ENCODE results near the gene DDX25.
A peak's percentile ranks its signal among the peaks of the same experiment; 100 is the strongest.
"Not testable (repeated sequence)": the region's sequence is repeated elsewhere in the genome, so short reads cannot be mapped to it uniquely, and the experiment has no call there.

The DDX25 gene

DNA sequence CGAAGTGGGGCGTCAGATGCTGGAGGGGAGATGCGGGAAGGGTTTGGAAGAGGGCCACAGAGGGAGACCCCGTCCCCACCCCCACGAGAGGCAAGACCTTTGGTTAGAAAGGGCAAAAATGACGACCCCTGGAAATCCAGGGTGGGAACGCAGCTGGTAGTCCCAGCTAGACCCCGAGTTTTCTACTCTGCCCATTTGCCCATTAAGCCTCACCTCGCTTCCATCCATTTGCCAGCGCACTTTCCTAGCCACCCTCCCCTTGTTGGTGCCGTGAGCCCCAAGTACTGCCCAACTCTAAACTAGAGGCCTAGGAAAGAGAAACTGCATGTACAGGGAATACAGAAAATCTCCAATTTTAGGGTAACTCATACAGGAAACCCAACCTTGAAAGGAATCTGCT is 370 bp downstream of the DDX25 start:
- DNase-seq (ENCODE audit: low read depth, low spot score) = no peak

DNA sequence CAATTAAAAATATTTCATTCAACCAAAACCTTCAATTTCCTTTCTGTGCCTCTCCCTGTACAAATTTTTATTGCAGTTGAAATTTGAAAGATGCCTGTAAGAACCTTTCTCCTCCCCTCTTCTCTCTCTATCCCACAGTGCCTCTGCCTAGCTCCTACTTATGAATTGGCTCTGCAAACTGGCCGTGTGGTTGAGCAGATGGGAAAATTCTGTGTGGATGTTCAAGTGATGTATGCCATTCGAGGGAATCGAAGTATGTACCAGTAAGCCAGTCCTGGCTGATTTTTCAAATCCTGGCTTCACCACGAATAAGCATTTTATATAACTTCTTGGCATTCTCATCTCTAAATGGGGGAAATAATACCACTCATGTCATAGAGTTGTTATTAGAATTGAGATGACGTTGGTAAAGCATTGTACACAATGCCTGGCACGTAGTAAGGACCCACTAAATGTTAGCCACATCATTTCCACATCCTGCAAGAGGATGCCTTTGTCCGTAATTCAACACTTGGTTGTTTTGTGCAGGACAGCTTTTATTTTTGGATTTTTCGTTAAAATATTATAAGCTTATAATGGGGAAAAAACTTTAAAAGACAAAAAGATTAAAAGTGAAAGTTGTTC is 6.0 kb downstream of the DDX25 start:
- DNase-seq (ENCODE audit: low read depth, low spot score) = no peak

DNA sequence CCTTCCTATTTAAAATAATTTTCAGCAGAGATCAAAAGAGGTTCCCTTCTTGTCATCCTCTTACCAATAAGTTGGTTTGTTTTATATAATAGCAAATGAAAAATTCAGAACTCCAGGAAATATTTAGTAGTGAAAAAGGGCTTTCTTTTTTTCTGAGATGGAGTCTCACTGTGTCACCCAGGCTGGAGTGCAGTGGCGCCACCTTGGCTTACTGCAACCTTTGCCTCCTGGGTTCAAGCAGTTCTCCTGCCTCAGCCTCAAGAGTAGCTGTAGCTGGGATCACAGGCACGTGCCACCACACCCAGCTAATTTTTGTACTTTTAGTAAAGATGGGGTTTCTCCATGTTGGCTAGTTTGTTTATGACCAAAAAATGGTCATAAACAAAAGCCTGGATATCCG is 10.3 kb downstream of the DDX25 start:
- not testable (repeated sequence) for DNase-seq (ENCODE audit: low read depth, low spot score)

DNA sequence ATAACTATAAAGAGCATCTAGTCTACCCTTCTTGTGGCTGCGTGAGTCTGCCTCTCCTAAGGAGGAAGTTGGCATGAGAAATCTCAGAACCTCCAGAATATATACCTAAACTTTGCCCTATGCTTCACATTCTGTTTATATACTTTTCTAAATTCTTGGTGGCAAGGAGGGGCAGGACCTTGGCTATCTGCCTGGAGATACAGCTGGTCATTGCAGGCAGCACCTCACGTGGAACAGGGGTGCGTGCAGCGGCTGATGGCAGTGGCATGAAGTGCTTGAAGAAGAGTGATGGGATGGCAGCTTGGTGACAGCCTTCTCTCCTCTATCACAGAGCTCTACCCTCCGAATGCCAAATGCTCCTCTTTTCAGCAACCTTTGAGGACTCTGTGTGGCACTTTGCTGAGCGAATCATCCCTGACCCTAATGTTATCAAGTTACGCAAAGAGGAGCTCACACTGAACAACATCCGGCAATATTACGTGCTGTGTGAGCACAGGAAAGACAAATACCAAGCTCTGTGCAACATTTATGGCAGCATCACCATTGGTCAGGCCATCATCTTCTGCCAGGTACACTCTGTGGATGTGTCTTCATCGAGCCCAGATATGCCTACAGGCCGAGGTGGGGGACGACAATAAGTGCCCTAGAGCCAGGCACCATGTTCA is 12.5 kb downstream of the DDX25 start:
- no peak for DNase-seq (ENCODE audit: low read depth, low spot score)

DNA sequence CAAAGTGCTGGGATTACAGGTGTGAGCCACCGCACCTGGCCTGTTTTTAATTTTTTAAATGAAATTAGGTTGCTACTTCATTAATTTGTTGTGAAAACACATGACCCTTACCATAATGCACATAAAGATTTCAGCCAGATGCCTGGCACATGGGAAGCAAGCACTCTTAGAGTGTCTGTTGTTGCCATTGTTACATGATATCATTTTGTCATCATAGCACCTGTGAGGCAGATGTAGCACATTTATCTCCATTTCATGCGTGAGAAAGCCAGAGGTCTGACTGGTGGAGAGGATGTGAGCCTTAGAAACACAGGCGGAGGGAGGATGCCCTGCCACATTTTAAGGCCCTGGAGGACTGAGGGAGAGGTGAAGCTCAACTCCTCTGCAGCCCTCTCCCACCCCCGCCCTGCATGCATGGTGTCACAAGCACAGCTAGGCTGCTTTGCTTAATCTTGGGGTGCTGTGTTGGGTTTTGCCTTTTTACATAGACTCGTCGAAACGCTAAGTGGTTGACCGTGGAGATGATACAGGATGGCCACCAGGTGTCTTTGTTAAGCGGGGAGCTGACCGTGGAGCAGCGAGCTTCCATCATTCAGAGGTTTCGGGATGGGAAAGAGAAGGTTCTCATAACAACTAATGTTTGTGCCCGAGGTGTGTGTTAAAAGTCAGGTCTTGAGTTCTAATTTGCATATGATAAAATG is 14.0 kb downstream of the DDX25 start:
- DNase-seq (ENCODE audit: low read depth, low spot score) = no peak

DNA sequence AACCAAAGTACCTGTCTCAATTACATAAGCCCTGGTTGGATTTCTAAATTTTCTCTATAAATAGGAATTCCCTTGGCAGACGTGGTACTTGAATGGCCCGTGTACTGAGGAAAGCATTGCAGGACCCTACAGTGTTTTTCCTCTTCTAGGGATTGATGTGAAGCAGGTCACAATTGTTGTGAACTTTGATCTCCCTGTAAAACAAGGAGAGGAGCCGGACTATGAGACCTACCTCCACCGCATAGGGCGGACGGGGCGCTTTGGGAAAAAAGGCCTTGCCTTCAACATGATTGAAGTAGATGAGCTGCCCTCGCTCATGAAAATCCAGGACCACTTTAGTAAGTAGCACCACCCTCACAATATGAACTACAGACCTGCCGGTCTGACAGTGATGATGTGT is 16.7 kb downstream of the DDX25 start:
- no peak for DNase-seq (ENCODE audit: low read depth, low spot score)

DNA sequence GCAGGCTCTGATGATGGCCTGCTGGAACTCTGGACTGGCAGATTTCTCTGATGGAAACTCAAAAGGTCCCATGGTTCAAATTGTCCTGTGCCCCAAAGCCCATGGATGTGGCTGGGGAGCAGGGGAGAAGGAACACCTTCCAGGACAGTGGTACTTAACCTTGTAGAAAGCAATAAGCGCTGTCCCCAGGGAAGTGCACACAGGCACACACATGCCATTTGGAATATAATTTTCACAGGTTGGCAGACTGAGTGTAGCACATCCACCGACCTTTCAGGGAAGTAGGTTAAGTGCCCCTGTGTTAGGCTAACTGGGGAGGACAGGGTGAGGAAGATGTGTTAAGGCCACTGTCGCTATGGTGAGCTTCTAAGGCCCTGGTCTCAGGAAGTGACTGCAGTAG is 17.8 kb downstream of the DDX25 start:
- no peak for DNase-seq (ENCODE audit: low read depth, low spot score)

DNA sequence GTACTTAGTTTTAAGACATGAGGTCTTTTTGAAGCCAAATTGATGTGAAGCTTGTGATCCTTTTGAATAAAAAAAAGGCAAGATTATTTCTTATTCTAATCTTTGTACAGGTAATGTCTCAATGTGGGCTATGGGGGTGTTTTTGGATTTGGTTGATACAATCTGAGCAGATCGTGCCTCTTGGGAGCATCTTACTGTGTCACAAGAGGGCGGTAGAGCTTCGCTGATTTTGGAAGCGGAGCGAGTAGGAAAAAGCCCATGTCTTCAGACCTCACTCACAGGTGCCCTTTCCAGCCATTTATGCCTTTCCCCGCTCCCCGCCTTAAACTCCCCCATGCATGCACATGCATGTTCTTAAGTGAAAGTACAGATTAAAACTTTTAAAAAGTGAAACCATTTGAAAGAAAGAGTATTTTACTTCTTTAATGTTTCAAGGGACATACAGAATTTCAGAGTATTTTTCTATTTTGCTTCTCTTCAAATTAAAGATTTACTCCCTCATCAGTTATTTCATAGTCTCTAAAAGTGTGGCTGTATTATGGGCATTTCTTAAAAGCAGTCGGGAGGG is 18.8 kb downstream of the DDX25 start:
- DNase-seq (ENCODE audit: low read depth, low spot score) = peak; percentile 21

DNA sequence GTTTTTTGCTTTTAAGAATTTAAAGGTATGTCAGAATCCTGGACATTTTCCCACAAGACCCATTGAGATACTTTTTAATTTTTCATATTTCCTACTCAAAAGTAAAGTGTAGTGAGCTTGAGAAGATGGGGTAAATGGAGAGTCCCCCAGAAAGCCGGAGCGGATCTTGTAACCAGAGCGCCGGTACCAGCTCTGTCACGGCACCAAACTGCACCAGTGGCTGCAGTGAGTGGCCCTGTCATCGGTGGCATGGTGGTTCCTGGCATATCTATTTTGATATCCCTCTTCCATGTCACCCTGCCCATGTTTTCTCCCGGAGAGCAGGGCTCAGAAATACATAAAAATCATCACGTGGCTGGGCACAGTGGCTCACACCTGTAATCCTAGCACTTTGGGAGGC is 19.3 kb downstream of the DDX25 start:
- no peak for DNase-seq (ENCODE audit: low read depth, low spot score)

DNA sequence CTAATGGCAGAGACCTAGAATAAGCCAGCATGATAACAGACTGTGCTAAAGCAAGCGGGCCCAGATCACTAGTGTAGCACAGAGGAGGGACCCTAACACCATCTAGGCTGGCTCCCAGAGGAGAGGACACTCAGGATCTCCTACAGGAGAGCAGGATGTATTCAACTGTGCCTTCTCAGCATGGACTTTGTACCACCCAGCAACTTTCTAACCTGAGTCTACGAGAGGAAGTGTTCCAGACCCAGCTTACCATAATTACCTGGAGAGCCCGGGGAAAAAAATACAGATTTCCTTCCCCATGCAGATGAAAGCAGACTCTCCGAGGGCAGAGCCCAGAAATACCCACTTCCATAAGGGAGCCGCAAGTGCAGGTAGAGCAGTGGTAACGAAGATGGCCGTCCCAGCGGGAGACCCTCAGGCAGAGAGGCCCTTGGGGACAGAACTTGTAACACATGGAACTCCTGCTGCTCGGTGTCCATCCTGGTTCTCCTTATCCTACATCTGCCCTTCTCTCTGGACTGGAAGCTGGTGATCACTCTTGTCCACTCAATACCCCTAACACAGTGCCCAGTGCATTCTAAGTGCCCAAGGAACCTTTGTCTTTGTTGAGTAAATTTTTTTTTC is 20.2 kb downstream of the DDX25 start:
- no peak for DNase-seq (ENCODE audit: low read depth, low spot score)

DNA sequence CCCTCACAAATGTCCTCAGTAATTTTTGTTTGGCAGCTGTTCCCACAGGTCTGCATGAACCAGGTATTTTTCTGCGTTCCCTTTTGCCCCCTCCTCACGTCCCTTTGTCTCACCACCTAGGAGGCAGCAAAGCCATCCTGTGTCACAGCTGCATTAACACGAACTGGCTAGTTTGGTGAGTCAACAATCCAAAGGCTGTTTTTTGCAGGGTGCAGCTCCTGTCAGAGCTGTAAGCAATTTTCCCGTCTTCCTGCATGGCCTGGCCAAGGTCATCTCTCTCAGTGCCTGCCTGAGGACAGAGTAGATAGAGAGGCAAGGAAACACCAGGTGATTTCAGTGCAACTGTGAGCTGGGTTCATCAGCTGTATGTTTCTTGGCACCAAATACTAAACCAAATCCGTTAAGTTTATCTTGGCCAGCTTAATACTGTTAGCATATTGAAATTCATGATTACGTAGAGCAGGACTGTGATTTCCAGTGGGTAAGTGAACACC is 21.0 kb downstream of the DDX25 start:
- no peak for DNase-seq (ENCODE audit: low read depth, low spot score)

DNA sequence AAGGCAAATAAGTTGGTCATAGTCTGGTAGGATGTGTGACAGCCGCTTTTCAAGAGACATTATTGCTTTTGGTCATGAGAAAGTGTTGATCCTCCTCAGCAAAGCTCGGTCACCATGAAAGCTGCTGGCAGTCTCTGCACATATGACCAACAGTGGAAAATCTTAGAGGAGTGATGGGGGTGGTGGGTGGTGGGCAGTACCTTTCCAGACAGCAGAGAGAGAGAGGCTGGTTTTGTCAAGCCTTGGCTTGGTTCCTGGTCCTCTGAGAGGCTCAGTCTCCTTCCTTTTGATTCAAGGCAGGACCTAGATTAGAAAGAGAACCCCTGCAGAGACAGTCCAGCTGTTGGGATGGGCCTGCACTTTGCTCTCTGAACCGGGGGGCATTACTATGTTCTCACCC is 21.5 kb downstream of the DDX25 start:
- no peak for DNase-seq (ENCODE audit: low read depth, low spot score)

DNA sequence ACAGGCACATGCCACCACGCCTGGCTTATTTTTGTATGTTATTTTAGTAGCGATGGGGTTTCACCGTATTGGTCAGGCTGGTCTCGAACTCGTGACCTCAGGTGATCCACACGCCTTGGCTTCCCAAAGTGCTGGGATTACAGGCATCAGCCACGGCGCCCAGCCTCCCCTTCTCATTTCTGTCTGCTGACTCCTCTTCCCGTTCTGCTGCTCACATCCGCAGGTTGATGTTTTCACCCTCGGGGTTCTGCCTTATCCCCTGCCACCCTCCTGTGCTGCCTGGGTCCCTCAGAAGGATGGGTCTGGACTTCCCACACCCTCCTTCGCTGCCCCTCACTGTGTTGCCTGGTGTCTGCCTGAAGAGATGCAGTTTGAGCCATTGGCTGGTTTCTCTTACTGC is 22.4 kb downstream of the DDX25 start:
- no peak for DNase-seq (ENCODE audit: low read depth, low spot score)

DNA sequence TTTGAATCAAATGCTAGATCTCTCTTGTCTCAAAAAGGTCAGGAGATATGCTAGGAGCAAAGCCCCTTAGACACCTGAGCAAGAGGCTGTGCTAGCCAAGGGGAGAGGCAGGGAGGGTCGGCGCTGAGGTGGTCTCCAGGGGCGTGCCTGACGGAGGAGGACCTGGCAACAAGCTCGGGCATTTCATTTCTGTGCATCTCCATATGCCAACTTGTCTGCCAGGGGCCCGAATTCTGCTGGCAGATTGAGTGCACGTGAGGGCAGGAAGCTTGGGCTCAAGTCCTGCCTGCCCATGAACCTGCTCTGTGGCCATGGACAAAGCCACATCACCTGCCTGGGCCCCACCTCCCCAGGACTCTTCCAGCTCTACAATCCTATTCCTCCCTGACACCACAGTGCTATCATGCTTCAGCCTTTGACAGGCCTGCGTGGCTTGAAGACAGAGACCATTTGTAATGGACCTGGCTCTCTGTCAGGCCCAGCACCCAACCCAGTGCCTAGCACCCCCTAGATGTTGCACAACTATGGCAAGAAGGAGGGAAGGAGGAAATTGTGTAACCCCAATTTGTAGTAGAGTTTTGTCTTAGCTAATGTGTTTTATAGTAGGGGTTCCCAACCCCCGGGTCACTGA is 25.3 kb downstream of the DDX25 start:
- no peak for DNase-seq (ENCODE audit: low read depth, low spot score)

DNA sequence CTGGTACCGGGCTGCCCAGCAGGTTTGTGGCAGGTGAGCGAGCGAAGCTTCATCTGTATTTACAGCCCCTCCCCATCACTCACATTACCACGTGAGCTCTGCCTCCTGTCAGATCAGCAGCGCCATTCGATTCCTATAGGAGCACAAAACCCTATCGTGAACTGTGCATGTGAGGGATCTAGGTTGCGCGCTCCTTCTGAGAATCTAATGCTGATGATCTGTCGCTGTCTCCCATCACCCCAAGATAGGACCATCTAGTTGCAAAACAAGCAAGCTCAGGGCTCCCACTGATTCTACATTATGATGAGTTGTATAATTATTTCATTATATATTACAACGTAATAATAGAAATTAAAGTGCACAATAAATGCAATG is 25.8 kb downstream of the DDX25 start:
- DNase-seq (ENCODE audit: low read depth, low spot score) = no peak

DNA sequence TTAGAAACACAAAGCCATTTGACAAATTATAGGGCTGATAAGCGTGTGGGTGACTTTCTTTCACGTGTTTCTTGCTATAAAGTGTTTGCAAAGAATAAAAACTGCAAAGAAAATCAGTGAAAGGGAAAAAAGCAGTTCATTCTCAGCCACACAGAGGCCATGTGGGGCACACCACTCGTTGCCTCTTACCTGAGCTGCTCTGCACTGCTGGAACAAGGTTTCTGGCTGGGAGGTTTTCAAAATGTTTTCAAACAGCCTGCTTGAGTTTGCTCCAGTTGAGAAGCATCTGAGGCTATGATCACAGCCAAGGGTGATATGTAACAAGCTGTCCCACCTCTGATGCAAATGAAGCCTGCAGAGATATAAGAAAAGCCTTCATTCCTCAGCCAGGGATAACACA is 26.8 kb downstream of the DDX25 start:
- no peak for DNase-seq (ENCODE audit: low read depth, low spot score)

DNA sequence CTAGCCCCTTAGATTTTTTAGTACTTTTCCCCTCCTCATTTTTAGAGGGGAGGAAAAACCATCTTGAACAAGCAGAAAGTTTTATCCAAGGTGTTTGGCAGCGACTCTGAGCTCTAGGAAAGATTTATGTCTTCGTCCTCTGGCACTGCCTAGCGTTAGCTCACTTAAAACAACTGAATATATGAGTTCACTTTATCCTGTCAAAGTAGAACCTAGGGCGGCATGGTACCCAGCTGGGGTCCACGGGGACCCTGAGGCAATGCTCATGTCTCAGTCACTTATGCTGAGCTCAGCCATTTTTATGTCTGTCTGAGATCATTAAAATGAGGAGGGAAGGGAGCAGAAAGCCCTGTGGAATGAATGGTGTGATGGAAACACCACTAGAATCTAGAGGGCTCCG is 27.4 kb downstream of the DDX25 start:
- DNase-seq (ENCODE audit: low read depth, low spot score) = no peak

DNA sequence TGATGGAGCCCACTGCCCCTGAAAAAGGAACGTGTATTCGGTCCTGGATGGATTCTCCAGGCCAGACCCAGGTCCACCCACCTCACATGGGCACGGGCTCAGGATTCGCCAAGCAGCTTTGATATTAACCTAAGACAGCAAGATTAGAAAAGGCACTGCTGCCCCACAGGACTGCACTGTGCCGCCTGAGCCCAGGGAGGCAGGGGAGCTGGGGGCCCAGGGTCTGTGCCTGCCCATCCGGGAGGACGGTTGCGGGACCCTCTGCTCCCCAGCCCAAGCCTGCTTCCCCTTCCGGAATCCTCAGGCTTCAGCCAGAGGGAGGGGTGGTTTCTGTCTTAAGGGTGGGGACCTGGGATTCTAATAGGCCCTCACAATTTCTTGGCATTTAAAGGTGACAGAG is 28.0 kb downstream of the DDX25 start:
- DNase-seq (ENCODE audit: low read depth, low spot score) = no peak

DNA sequence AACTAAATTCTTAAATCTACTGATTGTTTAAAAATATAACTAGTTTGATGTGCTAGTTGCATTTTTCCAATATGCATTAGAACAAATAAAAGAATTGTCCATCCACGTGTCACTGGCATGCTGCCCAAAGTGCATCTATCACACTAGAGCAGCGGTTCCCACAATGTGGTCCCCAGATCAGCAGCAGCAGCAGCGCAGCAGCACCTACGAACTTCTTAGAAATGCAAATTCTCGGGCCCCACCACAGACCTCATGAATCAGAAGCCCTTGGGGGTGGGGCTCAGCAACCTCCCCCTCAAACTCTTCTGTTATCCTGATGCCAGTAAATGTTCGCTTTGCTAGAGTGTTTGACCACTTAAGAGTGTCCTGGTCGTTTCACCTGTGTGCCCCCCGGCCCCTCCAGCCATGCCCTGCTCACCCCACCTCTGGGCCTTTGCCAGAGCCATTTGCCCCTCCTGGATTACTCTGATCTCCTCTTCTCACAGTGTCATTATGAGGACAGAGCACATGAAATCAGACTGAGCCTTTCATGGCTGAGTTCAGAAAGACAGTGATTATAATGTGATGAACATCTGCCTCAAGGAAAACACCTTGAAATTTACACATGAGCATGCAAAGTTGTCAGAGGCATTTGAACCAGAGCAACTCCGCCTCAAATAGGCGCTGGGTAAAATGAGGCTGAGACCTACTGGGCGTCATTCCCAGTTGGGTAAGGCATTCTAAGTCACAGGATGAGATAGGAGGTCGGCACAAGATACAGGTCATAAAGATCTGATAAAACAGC is 28.9 kb downstream of the DDX25 start:
- no peak for DNase-seq (ENCODE audit: low read depth, low spot score)

DNA sequence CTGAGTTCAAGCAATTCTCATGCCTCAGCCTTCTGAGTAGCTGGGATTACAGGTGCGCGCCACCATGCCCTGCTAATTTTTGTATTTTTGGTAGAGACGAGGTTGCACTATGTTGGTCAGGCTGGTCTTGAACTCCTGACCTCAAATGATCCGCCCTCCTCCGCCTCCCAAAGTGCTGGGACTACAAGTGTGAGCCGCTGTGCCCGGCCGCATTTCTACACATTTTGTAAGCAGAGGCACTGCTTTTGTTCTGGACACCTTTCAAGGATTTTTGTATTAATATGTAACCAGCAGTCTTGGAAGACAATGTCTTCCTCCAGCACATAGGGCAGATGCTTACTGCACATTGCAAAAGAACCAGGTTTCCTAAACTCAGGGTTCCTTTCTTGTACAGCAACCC is 30.2 kb downstream of the DDX25 start:
- no peak for DNase-seq (ENCODE audit: low read depth, low spot score)

DNA sequence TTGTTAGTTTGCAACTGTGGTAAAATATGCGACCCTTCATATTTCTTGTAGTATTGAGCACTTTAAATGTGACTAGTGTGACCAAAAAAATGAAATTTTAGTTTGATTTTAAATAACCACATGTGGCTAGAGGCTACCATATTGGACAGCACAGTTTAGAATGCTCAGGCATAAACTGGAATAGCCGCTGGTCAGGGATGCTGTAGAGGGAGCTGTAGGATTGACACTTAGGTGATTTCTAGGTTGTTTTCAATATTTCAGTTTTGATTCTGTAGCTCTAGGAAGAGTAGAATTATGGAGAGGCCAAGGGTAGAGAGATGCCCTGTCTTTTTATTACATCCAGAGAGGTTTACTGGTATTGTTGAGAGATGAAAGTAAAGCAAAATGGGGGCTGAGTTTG is 30.7 kb downstream of the DDX25 start:
- DNase-seq (ENCODE audit: low read depth, low spot score) = no peak
